GM18498 (cell line): ENCODE results near the gene FAM168B.

Source experiments
- ATAC-seq: cut with Tn5 transposase; IDR thresholded peaks from one replicate; pipeline ENCODE4 v1.9.1; 2021; ENCODE audit warnings: mild to moderate bottlenecking, moderate library complexity; ENCODE audit not compliant: unreplicated experiment

FAM168B gene

GRCh38 chr2:131027566-131028528 lies 65.4 kb downstream of the FAM168B start:
- ATAC-seq, result no peak

GRCh38 chr2:131026919-131027318 lies 66.3 kb downstream of the FAM168B start:
- ATAC-seq, result no peak

- ATAC-seq, result no peak
These were observed 69.5 kb downstream of the FAM168B start for GRCh38 chr2:131023758-131024157.

- ATAC-seq, result no peak
These were observed 70.5 kb downstream of the FAM168B start for GRCh38 chr2:131022731-131023130.

GRCh38 chr2:131016826-131017741 lies 76.2 kb downstream of the FAM168B start:
- no peak for ATAC-seq

GRCh38 chr2:131015764-131016163 lies 77.5 kb downstream of the FAM168B start:
- ATAC-seq, result no peak

- no peak for ATAC-seq
These were observed 79.1 kb downstream of the FAM168B start for GRCh38 chr2:131014141-131014540.

- no peak for ATAC-seq
These were observed 81.8 kb downstream of the FAM168B start for GRCh38 chr2:131011486-131011885.

GRCh38 chr2:131010566-131010965 lies 82.7 kb downstream of the FAM168B start:
- ATAC-seq, result no peak

- no peak for ATAC-seq
These were observed 83.4 kb downstream of the FAM168B start for GRCh38 chr2:131009713-131010475.

GRCh38 chr2:131008967-131009366 lies 84.3 kb downstream of the FAM168B start:
- no peak for ATAC-seq

GRCh38 chr2:131006561-131006960 lies 86.7 kb downstream of the FAM168B start:
- no peak for ATAC-seq

- ATAC-seq, result no peak
These were observed 87.9 kb downstream of the FAM168B start for GRCh38 chr2:131005216-131005935.

GRCh38 chr2:131004446-131005209 lies 88.6 kb downstream of the FAM168B start:
- ATAC-seq, result no peak

GRCh38 chr2:130998561-130998960 lies 94.7 kb downstream of the FAM168B start:
- ATAC-seq, result no peak
